Measurements from ENCODE around the gene JOSD2.
A peak's percentile ranks its signal among the peaks of the same experiment; 100 is the strongest.

Gene JOSD2, protein sequence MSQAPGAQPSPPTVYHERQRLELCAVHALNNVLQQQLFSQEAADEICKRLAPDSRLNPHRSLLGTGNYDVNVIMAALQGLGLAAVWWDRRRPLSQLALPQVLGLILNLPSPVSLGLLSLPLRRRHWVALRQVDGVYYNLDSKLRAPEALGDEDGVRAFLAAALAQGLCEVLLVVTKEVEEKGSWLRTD

DNA sequence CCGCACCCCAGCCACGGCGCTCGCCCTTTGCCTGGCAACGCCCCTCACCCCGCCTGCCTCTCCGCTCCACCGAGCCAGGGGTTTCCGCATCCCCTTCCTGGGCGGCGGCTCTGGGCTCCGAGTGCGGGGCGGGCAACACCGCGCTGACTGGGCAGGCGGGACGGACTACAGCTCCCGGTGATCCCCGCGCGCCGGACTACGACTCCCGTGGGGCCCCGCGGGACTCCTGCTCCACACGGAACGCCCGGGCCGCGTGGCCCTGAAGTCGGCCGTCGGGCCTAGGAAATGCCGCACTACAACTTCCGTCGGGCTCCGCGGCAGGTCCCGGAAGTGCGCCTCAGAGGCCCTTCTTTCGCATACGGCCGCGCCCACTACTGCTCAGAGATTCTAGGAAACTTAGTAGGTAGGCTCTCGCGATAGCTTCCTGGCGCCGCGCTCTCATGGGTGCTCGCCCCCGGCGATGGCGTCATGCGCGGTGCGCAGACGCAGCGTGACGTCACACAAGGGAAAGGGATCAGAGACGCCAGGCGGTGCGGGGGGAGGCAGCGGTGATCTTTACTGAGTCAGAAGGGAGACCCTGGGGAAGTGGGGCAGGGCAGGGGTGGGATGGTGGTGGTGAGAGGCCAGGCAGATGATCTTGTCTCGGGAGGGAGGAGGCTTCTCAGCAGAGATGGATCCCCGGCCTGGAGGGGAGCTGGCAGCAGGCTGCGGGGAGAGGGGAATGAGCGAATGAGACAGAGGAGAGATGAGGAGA is at the start of gene JOSD2:
TSS of gene JOSD2 (minus strand) at position 123 of the 754 bp plus-strand sequence. CDS start 760 bp downstream, outside the sequence.
- DNase-seq = peak; percentile 95

DNA sequence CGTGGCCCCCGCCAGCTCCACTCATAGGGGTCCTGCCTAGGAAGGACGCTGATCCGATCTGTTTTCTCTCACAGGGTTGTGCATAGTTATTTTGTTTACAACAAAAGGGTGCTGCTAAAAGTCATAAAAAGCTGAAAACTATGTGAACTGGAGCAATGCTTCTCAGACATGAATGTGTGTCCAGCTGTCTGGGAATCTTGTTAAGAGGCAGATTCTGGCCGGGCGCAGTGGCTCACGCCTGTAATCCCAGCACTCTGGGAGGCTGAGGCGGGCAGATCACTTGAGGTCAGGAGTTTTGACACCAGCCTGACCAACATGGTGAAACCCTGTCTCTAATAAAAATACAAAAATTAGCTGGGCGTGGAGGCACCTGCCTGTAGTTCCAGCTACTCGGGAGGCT is 48.6 kb upstream of the JOSD2 start:
- DNase-seq = no peak

DNA sequence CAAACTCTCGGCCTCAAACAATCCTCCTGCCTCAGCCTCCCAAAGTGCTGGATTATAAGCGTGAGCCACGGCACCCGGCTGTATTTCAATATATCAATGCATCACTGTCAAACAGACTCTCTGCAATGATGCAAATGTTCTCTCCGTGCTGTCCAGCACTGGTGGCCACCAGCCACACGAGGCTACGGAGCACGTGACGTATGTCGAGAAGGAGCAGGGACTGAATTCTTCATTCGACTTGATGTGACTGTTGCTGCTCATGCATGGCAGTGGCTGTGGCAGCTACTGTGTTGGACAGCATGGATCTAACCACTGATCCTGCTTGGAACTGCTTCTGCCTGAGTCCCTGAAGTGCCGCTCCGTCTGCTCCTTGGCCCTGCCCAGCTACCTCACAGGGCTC is 47.5 kb upstream of the JOSD2 start:
- no peak for DNase-seq

DNA sequence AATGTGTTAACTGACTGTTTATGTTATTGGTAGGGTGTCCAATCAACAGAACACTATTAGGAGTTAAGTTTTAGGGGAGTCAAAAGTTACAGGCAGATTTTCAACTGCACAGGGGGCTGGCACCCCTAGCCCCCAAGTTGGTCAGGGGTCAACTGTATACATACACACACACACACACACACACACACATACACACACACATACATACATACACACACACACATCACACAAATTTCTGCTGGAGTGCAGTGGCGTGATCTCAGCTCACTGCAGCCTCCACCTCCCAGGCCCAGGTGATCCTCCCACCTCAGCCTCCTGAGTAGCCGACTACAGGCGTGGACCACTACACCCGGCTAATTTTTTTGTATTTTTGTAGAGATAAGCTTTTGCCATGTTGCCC is 47.0 kb upstream of the JOSD2 start:
- no peak for DNase-seq

DNA sequence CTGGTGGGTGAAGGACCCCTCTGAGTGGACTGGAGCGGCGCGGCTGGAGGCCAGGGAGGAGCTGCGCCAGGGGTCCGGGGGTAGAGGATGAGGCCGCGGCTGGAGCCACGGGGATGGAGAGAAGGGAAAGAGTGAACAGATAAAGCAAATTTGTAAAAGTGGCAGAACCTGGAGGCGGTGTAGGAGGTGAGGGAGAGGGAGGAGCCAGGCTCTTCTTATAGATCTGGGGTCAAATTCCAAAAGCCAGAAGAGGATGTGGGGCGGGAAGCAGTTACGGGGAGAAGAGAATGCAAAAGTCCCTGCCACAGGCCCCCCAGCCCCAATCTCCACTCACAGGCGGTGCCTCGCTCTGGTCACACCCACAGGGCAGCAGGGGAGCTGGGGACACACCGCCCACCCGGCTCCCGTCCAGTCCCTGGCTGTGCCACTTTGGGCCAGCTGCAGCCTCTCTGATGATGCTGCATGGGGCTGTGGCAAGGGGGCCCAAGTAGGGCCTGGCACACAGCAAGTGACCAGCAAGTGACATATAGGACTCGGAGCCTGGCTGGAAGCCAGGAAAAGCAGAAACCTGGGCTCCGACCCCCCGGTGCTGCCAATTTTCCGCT is 46.1 kb upstream of the JOSD2 start:
- no peak for DNase-seq

DNA sequence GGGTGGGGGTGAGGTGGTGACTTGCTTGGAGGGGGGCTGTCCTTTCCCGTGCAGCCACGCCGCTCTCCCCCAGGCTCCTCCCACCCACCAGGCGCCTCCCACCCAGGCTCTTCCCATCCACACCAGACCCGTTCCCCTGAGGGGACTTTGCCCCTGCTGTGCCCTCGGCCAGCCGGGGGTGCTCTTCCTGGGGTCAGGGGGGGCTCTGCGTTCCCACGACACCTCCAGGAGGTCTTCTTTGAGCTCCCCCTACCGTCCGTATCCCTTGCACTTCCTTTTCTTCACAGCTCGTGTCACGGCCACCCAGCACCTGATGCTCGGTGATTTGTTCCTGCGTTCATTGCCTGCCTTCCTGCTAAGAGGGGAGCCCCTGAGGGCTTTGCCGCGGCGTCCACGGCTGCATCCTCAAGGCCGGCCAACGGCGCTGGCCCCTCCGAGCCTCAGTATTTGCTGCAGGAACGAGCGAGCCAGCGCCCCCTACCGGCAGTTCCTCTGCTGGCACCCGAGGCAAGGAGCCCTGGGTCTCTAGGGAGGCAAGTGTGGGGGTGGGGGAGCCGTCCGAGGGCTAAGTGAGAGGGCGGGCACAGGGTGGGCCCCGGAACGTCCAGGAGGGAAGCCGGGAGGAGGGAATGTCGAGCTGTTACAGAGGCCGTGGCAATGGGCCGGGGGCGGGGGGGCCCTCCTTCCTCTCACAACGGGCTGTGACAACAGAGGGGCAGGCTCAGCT is 45.5 kb upstream of the JOSD2 start:
- DNase-seq = peak; percentile 43

DNA sequence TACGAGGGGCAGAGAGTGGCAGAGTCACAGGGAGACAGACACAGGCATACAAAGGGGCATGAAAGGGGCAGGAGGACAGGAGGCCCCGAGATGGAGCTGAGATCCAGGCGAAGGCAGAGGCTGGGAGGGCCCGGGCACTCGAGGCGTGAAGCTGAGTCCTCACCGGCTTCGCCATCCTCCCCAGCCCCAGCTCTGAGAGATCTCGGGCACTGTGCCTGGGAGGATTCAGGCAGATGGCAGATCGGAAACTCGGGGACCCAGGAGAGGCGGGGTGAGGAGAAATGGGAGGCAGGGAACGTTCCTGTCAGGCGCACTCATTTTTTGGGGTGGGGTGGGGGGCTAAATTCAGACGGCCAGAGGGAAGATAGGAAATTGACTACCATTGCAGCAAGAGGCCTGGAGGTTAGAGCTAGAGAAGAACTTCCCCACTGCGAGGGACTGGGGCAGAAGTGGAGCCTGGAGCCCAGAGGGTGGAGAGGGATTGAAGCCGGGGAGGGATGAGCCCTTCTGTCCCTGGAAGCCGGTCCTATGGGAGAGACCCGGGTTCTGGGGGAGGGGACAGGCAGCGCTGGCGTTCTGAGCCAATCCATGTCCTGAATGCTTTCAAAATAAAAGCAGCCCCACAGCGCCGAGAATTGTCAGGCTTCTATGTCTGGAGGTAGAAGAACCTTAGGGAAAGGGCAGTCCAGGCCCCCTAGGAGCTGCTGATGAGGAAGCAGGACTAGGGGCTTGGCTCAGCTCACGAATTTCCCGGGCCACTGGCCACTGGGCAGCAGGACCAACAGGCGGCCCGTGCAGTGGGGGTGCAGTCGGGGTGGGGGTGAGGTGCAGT is 44.7 kb upstream of the JOSD2 start:
- DNase-seq = no peak

DNA sequence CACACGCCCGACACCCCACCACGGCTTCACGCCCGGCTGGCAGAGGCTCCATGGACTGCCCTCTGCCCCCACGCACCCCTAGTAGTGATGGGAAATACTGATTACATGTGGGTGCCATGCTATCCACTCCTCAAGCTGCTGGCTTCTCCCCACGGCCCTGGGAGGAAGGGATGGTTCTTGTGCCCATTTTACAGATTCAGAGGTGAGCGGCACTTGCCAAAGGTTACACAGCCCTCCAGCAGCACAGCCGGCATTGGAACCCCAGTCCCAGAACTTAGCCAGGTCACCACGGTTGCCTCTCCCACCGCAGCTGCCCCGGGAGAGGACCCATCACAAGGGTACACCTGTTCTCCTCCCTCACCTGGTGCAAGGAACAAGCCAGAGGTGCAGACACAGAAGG is 44.0 kb upstream of the JOSD2 start:
- no peak for DNase-seq

DNA sequence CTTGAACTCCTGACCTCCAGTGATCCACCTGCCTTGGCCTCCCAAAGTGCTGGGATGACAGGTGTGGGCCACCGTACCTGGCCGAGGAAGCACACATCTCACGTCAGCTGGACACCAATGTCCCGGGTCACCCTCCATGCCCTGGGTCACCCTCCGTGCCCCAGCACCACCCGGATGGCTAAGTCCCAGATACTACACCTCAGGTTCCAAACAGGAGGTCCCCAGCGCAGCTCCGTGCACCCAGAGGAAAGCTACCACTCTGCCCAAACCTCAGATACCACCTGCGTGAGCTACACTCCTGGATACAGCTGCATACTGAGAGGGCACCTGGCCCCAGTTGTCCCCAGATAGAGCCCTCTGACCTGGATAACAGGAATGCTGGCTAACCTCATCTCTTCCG is 43.2 kb upstream of the JOSD2 start:
- no peak for DNase-seq

DNA sequence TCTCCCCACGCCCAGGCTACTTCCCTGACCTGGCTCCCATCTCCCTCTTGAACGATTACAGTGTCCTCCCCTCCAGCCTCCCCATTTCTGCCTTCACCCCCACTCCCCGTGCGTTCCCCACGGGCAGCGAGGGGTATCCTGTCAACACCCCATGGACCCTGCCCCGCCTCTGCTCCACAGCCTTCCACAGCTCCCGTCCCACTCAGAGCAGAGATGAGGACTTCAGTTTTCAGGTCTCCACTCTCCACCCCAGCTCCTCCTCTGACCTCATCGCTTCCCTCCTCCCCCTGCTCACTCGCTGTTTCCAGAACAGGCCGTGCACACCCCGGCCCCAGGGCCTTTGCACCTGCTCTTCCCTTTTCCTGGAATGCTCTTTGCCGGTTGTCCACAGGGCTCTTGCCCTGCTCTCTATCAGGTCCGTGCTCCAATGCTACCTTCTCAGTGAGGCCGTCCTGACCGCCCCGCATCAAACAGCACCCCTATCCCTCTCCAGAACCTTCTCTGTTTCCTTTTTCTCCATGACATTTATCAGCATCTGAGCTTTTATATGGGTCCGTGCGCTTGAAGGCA is 42.2 kb upstream of the JOSD2 start:
- DNase-seq = no peak

DNA sequence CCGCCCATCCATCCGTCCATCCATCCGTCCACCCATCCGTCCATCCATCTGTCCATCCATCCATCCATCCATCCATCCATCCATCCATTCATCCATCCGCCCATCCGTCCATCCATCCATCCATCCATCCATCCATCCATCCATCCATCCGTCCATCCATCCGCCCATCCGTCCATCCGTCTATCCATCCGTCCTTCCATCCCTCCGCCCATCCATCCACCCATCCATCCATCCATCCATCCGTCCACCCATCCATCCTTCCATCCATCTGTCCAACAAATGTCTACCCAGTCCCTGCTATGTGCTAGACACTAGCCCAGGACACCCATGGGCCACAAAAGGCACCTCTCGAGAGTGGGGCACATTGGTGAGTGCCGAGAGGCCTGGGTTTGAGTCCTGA is 41.5 kb upstream of the JOSD2 start:
- no peak for DNase-seq

DNA sequence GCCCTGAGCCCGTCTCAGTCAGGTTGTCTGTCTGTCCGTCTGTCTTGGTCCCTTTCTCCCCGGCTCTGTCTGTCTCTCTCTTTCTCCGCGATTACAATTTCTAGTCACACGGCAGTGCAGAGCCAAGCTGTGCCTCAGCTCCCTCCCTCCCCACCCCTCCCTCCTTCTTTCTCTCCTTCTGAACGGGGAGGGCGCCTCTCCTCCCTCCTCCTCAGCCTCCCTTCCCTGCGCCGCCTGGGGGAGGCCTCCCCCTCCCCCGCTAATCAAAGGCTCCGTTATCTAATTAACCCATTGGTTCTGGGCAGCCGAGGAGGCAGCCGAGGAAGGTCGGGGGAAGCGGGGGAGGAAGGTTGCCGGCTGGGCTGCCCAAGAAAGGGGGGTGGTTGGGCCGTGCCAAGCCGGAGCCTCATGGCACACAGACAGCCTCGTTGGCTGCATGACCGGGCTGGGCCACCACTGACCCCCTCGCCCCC is 40.8 kb upstream of the JOSD2 start:
- no peak for DNase-seq

DNA sequence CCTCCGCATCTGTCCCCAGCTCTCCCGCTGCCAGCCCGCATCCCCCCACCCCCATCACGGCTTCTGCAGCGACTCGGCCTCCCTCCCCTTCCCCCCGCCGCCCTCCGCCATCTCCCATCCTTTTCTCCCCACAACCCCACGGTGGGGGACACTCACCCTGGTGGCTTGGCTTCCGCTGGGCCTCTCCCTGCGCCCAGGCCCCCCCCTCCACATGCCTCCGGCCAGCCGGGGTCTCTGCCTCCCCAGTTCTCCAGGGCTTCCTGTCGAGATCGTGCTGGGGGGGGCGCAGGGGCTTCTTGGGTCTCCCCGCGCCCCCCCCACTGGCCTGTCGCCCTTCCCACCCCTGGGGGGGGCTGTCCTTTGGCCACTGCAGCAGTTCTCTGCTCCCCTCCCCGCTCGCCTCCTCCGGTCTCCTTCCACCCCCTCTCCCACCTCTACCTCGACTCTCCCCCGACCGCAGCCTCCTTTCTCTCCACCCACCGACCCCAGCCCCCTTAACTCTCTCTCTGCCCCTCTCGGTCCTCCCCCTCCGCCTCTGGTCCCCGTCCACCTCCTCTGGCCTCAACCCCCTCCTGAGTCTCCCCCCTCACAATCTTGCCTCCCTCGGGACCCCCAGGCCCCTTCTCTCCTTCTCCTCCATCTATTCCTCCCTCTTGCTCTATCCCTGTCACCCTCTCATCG is 40.2 kb upstream of the JOSD2 start:
- no peak for DNase-seq

DNA sequence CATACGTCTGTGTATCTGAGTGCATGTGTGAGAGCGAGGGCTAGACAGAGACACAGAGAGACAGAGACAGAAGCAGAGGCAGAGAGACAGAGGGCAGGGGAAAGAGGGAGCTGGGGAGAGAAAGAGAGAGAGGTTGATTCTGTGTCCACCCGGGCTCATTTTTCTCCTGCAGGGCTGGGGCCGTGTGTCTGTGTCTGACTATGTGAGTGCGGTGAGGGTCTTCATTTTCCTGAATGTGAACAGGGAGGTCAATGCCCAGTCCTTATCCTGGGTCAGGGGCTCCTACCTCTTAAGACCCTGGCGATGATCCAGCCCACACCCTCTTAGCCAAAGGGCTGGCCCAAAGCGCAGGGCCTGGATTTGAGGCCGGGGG is 39.6 kb upstream of the JOSD2 start:
- no peak for DNase-seq

DNA sequence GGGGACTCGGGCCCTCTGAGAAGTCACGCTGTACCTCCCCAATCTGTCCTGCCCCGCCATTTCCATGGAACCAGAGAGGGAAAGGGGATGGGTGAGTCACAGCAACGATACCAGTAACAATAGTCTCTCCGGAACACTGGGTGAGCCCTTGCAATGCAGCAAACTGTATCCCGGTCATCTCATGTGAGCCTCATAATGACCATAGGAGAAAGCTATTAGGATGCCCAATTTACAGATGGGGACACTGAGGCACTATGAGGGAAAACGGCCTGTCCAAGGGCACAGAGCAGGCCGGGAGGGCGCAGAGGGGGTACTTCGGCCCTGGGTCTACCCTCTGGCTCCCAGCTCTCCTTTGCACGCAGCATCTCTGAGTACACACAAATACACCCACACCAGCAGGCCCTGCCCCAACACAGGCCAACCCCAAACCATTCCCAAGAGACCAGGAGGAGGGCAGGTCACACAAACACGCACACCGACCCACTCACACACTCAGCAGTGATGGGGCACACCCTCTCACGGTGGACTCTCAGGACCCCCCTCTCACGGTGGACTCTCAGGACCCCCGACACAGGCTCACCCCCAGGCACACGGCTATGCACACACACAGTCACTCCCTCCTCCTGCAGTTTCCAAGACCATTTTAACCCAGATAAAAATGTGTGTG is 39.1 kb upstream of the JOSD2 start:
- DNase-seq = no peak

DNA sequence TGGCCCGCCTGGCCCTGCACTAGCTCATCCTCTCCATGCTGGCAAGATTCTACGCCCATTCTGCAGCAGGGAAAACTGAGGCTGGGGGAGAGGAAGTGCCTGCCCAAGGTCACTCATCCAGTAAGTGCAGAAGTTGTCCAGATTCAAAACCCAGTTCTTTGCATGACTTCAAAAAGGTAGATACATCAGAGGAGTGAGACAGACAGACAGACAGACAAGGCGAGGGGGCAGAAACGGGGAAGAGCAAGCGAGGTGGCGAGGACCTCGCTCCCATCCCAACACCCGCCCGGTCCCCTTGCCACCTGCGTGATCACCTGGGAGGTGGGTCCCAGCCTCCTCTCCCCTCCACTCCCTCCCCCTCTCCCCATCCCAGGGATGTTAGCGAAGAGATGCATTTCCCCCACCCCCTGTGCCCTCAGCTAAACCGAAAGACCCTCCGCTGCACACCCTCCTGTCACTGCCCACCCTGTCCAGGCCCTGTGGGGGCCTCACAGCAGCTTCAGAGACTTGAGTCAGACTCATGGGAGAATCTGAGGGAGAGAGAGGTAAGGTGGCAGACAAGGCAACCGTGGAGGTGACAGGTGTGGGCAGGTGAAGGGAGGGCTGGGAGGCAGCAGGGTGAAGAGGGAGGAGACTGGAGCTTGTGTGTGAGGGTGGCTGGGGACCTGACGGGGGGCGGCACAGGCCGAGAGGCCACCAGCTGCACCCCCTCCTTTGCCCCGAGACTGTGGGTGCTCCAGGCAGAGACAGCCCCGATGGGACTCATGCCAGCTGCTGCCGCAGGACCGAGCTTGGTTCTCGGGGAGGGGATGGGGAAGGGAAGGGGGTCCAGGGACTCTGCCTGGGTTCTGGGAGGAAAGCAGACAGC is 38.3 kb upstream of the JOSD2 start:
- no peak for DNase-seq

DNA sequence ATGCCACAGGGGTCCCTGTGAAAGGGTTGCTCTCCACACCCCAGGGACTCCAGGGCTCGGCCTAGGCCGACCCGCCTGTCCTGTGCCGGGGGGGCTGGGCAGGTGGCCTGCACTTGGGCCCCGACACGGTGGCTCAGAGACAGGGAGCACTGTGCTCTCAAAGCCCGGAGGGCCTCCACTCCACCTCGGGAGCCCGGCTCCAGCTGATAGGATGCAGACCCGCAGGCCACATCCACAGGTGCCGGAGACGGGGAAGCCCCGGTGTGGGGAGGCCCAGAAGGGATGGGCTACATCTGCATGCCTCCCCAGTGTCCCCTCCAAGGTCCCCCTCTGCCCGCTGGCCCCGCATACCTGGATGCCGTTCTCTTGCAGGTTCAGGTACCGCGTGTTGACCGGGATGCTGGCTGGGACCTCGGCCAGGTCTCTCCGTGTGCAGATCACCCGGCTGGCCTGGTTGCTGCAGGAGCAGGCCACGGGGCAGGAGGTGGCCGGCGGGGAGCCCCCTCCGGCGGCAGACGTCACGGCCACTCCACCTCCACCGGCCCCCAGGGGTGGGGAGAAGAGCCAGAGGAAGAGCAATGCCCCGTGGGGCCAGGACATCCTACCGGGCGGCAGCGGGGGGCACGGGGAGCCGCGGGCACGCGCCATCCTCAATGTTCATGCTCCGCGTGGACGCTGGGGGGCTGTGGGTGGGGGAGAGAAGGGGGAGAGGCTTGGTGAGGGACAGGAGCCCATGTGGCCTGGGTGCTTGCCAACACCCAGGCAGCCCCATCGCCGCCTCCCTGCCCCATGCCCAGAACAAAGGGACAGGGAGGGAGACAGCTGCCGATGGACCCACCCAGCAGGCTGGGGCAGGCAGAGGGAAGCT is 37.4 kb upstream of the JOSD2 start:
- DNase-seq = no peak

DNA sequence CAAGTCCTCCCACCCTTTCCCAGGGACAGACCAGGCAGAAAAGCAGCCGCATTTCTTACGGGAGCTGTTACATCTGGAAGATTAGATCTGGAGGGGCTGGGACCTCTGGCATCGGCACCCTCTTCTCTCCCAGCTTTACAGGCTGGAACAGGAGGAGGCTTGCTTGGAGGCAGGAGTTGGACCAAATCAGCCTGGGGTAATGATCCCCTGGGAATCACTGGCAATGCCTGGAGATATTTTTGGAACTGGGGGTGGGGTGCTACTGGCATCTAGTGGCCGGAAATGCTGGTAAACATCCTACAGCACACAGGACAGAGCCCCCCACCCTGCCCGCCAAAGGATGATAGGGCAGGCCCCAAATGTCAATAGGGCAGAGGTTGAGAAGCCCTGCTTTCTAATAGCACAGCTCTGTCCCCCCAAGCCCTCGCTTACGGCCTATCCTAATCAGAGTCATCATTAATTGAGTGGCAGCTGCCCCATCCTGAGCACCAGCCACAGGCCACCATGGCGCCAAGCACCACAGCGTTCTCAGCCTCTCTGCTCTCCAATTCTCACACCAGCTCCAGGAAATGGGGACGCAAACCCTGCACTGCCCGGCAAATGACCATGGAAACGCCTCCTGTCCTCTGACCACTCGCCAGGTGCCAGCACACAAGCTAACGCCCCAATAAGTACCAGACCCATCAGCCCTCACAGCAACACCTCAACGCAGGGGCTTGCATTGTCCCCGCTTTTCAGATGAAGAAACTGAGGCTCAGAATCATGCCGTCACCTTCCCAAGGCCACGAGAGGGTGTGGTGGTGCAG is 36.6 kb upstream of the JOSD2 start:
- no peak for DNase-seq
